Measurements from ENCODE around the gene CHN2. TPM values are rescaled to one million over a fixed set of nuclear protein-coding genes. Genes with fewer than 3 reads are reported as not detected.
"Not testable (repeated sequence)": the region's sequence is repeated elsewhere in the genome, so short reads cannot be mapped to it uniquely, and the experiment has no call there.

CHN2 gene
- total RNA-seq, 1 experiment from 2014 or later: 18.8 TPM

DNA sequence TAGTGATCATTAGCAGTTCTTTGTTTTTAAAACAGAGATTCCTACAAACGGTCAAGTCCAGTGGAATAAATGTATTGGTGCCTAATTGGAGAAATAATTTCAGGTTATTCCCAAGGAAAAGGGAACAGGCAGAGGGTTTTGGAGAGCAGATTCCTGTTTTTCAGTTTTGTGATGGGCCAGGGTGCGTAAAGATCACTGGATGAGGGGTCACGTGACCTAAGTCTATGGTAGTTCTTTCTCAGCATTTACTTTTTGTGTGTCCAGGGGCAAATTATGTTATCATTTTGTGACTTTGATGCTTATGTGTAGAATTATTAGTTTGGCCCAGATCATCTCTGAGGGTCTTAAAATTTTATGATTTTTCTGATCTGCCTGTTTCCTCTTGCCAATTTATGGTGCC lies 15.2 kb downstream of the CHN2 start:
- Histone ChIP-seq H3K4me1 (peaks cover 23% of the 10 kb centered on the region), H3K9me3 (no peaks in the 10 kb centered on the region), H3K4me3 (ENCODE audit: low read depth, low read length) (no peak overlapping the region), H3K36me3 (ENCODE audit: control insufficient read depth, insufficient read depth, low read length) (no peaks in the 10 kb centered on the region), H3K27me3 (replicated peaks; ENCODE audit: control insufficient read depth, insufficient read depth, low read length) (no peaks in the 10 kb centered on the region)
- Mint-ChIP-seq H3K4me3 (ENCODE audit: unreplicated experiment) (no peak overlapping the region), H3K27ac (ENCODE audit: unreplicated experiment) (no peak overlapping the region), H3K27me3 (ENCODE audit: insufficient read depth, unreplicated experiment) (no peaks in the 10 kb centered on the region), H3K4me1 (ENCODE audit: low read depth, unreplicated experiment) (peaks cover 43% of the 10 kb centered on the region), H3K36me3 (ENCODE audit: insufficient read depth, unreplicated experiment) (peaks cover 4% of the 10 kb centered on the region), H3K9me3 (ENCODE audit: unreplicated experiment) (no peaks in the 10 kb centered on the region)
- POLR2A ChIA-PET: no interaction called here
- BruUV-seq (replicated peaks): no TSS peak
- intact Hi-C loops (cut with micrococcal nuclease; ENCODE audit: unreplicated experiment): no loop called here
- DNase-seq: no peak
- CTCF ChIA-PET: no interaction called here
- TF ChIP-seq, protein P1, sequence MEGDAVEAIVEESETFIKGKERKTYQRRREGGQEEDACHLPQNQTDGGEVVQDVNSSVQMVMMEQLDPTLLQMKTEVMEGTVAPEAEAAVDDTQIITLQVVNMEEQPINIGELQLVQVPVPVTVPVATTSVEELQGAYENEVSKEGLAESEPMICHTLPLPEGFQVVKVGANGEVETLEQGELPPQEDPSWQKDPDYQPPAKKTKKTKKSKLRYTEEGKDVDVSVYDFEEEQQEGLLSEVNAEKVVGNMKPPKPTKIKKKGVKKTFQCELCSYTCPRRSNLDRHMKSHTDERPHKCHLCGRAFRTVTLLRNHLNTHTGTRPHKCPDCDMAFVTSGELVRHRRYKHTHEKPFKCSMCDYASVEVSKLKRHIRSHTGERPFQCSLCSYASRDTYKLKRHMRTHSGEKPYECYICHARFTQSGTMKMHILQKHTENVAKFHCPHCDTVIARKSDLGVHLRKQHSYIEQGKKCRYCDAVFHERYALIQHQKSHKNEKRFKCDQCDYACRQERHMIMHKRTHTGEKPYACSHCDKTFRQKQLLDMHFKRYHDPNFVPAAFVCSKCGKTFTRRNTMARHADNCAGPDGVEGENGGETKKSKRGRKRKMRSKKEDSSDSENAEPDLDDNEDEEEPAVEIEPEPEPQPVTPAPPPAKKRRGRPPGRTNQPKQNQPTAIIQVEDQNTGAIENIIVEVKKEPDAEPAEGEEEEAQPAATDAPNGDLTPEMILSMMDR (IDR thresholded peaks at IDR 0.05; ENCODE audit: insufficient read depth in 1 of 2, low read depth in 1 of 2, low read length in 1 of 2, severe bottlenecking in 1 of 2, unreplicated experiment in 1 of 2): no peak

DNA sequence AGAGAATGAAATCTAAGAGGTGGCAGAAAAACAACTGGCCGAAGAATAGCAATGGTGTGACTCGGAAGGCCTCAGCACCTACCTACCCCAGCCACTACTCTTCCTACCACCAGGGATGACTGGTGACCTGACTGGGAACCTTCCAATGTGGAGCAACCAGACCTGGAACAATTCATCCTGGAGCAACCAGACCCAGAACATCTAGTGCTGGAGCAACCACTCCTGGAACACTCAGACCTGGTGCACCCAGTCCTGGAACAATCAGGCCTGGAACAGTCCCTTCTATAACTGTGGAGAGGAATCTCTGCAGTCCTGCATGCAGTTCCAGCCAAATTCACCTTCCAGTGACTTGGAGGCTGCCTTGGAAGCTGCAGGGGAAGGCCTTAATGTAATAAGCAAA lies 18.2 kb downstream of the CHN2 start:
- intact Hi-C loops (cut with micrococcal nuclease; ENCODE audit: unreplicated experiment); H3K4me3 Mint-ChIP-seq (ENCODE audit: unreplicated experiment): not testable (repeated sequence)
- H3K4me1 ChIP-seq: peaks cover 21% of the 10 kb centered on the region

DNA sequence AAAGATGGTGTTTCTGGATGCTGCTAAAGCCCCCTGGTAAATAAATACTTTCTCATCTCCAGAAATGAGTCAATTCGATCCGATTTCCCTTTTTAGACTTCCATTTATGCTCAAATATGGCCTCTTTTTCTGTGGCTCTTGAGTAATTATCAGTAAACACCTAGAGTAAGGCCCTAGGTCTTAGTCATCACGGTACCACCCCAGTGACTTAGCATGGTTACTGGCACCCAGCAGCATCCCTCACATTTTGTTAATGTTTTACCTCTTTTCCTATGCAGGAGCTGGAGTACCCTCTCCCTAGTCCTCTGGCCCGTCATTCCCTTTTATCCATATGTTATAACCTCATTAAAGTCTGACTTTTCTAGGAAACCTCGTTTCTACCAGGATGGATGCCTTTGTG lies 19.5 kb downstream of the CHN2 start:
- Mint-ChIP-seq H3K4me1 (ENCODE audit: low read depth, unreplicated experiment) (peaks cover 24% of the 10 kb centered on the region), H3K9me3 (ENCODE audit: unreplicated experiment) (no peaks in the 10 kb centered on the region), H3K27ac (ENCODE audit: unreplicated experiment) (no peak overlapping the region), H3K4me3 (ENCODE audit: unreplicated experiment) (no peak overlapping the region), H3K27me3 (ENCODE audit: insufficient read depth, unreplicated experiment) (no peaks in the 10 kb centered on the region), H3K36me3 (ENCODE audit: insufficient read depth, unreplicated experiment) (no peaks in the 10 kb centered on the region)
- BruUV-seq (replicated peaks): no TSS peak
- DNase-seq: no peak
- TF ChIP-seq, protein P1 (IDR thresholded peaks at IDR 0.05; ENCODE audit: insufficient read depth in 1 of 2, low read depth in 1 of 2, low read length in 1 of 2, severe bottlenecking in 1 of 2, unreplicated experiment in 1 of 2): no peak
- ChIA-PET POLR2A (no interaction called here), CTCF (no interaction called here)
- H3K4me1 ChIP-seq: peaks cover 12% of the 10 kb centered on the region; the same call in 1 of the 2 replicates
- intact Hi-C loops (cut with micrococcal nuclease; ENCODE audit: unreplicated experiment): no loop called here
- H3K4me3 ChIP-seq (ENCODE audit: low read depth, low read length): no peak overlapping the region
- no peaks in the 10 kb centered on the region for H3K27me3 ChIP-seq (replicated peaks; ENCODE audit: control insufficient read depth, insufficient read depth, low read length)
- H3K9me3 ChIP-seq: no peaks in the 10 kb centered on the region
- H3K36me3 ChIP-seq (ENCODE audit: control insufficient read depth, insufficient read depth, low read length): no peaks in the 10 kb centered on the region

More for the DNA sequence above, 18.2 kb downstream of the CHN2 start:
- H3K27ac Mint-ChIP-seq (ENCODE audit: unreplicated experiment); H3K9me3 ChIP-seq; H3K9me3 Mint-ChIP-seq (ENCODE audit: unreplicated experiment); H3K27me3 Mint-ChIP-seq (ENCODE audit: insufficient read depth, unreplicated experiment); BruUV-seq (replicated peaks); POLR2A ChIA-PET; H3K4me3 ChIP-seq (ENCODE audit: low read depth, low read length); H3K36me3 Mint-ChIP-seq (ENCODE audit: insufficient read depth, unreplicated experiment); DNase-seq; CTCF ChIA-PET; H3K27me3 ChIP-seq (replicated peaks; ENCODE audit: control insufficient read depth, insufficient read depth, low read length); H3K36me3 ChIP-seq (ENCODE audit: control insufficient read depth, insufficient read depth, low read length): not testable (repeated sequence)
- H3K4me1 Mint-ChIP-seq (ENCODE audit: low read depth, unreplicated experiment): peaks cover 30% of the 10 kb centered on the region

DNA sequence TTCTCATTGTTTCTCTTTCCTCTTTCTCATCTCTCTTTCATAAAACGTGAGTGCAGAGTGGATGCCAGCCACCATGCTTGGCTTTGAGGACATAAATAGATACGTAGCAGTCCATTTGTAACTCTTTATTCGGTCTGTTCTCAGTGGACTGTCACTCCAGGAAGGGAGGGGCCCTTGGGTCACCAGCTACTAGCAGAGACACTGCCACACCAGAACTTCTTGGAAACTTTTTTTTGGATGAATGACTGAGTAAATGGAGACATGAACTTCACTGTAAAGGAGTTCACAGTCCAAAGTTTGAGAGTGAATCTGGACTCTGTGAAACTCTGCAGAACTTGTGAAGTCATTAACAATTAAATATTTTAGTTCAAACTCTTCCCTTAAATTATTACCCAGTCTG lies 20.2 kb downstream of the CHN2 start:
- Mint-ChIP-seq H3K36me3 (ENCODE audit: insufficient read depth, unreplicated experiment) (no peaks in the 10 kb centered on the region), H3K4me1 (ENCODE audit: low read depth, unreplicated experiment) (peaks cover 19% of the 10 kb centered on the region), H3K4me3 (ENCODE audit: unreplicated experiment) (no peak overlapping the region), H3K27me3 (ENCODE audit: insufficient read depth, unreplicated experiment) (no peaks in the 10 kb centered on the region), H3K27ac (ENCODE audit: unreplicated experiment) (no peak overlapping the region), H3K9me3 (ENCODE audit: unreplicated experiment) (no peaks in the 10 kb centered on the region)
- no TSS peak for BruUV-seq (replicated peaks)
- POLR2A ChIA-PET: no interaction called here
- intact Hi-C loops (cut with micrococcal nuclease; ENCODE audit: unreplicated experiment): no loop called here
- Histone ChIP-seq H3K9me3 (no peaks in the 10 kb centered on the region), H3K27me3 (replicated peaks; ENCODE audit: control insufficient read depth, insufficient read depth, low read length) (no peaks in the 10 kb centered on the region), H3K4me3 (ENCODE audit: low read depth, low read length) (no peak overlapping the region), H3K36me3 (ENCODE audit: control insufficient read depth, insufficient read depth, low read length) (no peaks in the 10 kb centered on the region), H3K4me1 (peaks cover 12% of the 10 kb centered on the region; the same call in 1 of the 2 replicates)
- CTCF ChIA-PET: no interaction called here
- DNase-seq: no peak
- TF ChIP-seq, protein P1 (IDR thresholded peaks at IDR 0.05; ENCODE audit: insufficient read depth in 1 of 2, low read depth in 1 of 2, low read length in 1 of 2, severe bottlenecking in 1 of 2, unreplicated experiment in 1 of 2): no peak

Measured in Caco-2 (cell line).